ENCODE results near the gene KRTAP1-3.
"Not testable (repeated sequence)": the region's sequence is repeated elsewhere in the genome, so short reads cannot be mapped to it uniquely, and the experiment has no call there.

GRCh38 chr17:41034346-41034935 lies at the start of gene KRTAP1-3:
- TF ChIP-seq CTCF (conservative IDR thresholded peaks at IDR 0.05; ENCODE audit: low read depth, low read length); CEBPB (IDR thresholded peaks at IDR 0.05; ENCODE audit: low read depth, low read length); MXI1 (IDR thresholded peaks at IDR 0.05; ENCODE audit: borderline replicate concordance, low read depth, low read length); BHLHE40 (IDR thresholded peaks at IDR 0.05; ENCODE audit: low read depth, low read length); POLR2A (IDR thresholded peaks at IDR 0.05; ENCODE audit: low read depth, low read length); FOS (IDR thresholded peaks at IDR 0.05; ENCODE audit: low read depth, low read length): not testable (repeated sequence)

Measured in IMR-90 (cell line).